ENCODE data around the gene CRTC3. TPM values are rescaled to one million over a fixed set of nuclear protein-coding genes. Genes with fewer than 3 reads are reported as not detected.

CRTC3 gene
- total RNA-seq, 1 donor from 2014 or later, result 55.7 TPM

- DNase-seq (ENCODE audit: low spot score), result no peak
These were observed 32.9 kb downstream of the CRTC3 start for GRCh38 chr15:90562669-90563068.

GRCh38 chr15:90563463-90563862 lies 33.7 kb downstream of the CRTC3 start:
- DNase-seq (ENCODE audit: low spot score), result no peak

GRCh38 chr15:90564051-90564450 lies 34.3 kb downstream of the CRTC3 start:
- DNase-seq (ENCODE audit: low spot score), result no peak

- no peak for DNase-seq (ENCODE audit: low spot score)
These were observed 34.9 kb downstream of the CRTC3 start for GRCh38 chr15:90564590-90564989.

GRCh38 chr15:90565866-90566265 lies 36.1 kb downstream of the CRTC3 start:
- DNase-seq (ENCODE audit: low spot score), result no peak

GRCh38 chr15:90570643-90571042 lies 40.9 kb downstream of the CRTC3 start:
- DNase-seq (ENCODE audit: low spot score), result no peak

GRCh38 chr15:90571063-90571541 lies 41.4 kb downstream of the CRTC3 start:
- DNase-seq (ENCODE audit: low spot score), result no peak

GRCh38 chr15:90572893-90573292 lies 43.2 kb downstream of the CRTC3 start:
- no peak for DNase-seq (ENCODE audit: low spot score)

- no peak for DNase-seq (ENCODE audit: low spot score)
These were observed 47.1 kb downstream of the CRTC3 start for GRCh38 chr15:90576711-90577389.

- DNase-seq (ENCODE audit: low spot score), result no peak
These were observed 49.5 kb downstream of the CRTC3 start for GRCh38 chr15:90579213-90579612.

- DNase-seq (ENCODE audit: low spot score), result no peak
These were observed 50.4 kb downstream of the CRTC3 start for GRCh38 chr15:90580099-90580498.

GRCh38 chr15:90580541-90580940 lies 50.8 kb downstream of the CRTC3 start:
- DNase-seq (ENCODE audit: low spot score), result no peak

- no peak for DNase-seq (ENCODE audit: low spot score)
These were observed 51.2 kb downstream of the CRTC3 start for GRCh38 chr15:90580946-90581345.

GRCh38 chr15:90581771-90582352 lies 52.1 kb downstream of the CRTC3 start:
- no peak for DNase-seq (ENCODE audit: low spot score)

GRCh38 chr15:90582553-90582952 lies 52.8 kb downstream of the CRTC3 start:
- DNase-seq (ENCODE audit: low spot score), result no peak

- DNase-seq (ENCODE audit: low spot score), result no peak
These were observed 53.9 kb downstream of the CRTC3 start for GRCh38 chr15:90583471-90584252.

GRCh38 chr15:90584841-90585240 lies 55.1 kb downstream of the CRTC3 start:
- DNase-seq (ENCODE audit: low spot score), result no peak

- DNase-seq (ENCODE audit: low spot score), result no peak
These were observed 56.1 kb downstream of the CRTC3 start for GRCh38 chr15:90585863-90586262.

- no peak for DNase-seq (ENCODE audit: low spot score)
These were observed 57.2 kb downstream of the CRTC3 start for GRCh38 chr15:90586948-90587347.

- DNase-seq (ENCODE audit: low spot score), result no peak
These were observed 58.7 kb downstream of the CRTC3 start for GRCh38 chr15:90588427-90588826.

GRCh38 chr15:90591524-90591923 lies 61.8 kb downstream of the CRTC3 start:
- no peak for DNase-seq (ENCODE audit: low spot score)

GRCh38 chr15:90592131-90592881 lies 62.6 kb downstream of the CRTC3 start:
- no peak for DNase-seq (ENCODE audit: low spot score)

All from ureter (tissue), 1 donor.